IMR-90 (cell line): ENCODE results near the gene NPPB. TPM values are rescaled to one million over a fixed set of nuclear protein-coding genes. Genes with fewer than 3 reads are reported as not detected.

ENCODE experiments used
- ATAC-seq: fragments of 200-7000 bp; cut with Tn5 transposase; 2 replicates; pipeline ENCODE4 v1.9.1; 2020; ENCODE audit warnings: low read depth, mild to moderate bottlenecking, moderate library complexity
- BruUV-seq: library from RNA; stranded (reverse); fragments of 400-500 nt; replicated peaks from 2 replicates; lab custom pipeline; 2021; lab: Mats Ljungman, UMichigan
- CTCF ChIA-PET: fragments of 300-600 bp; formaldehyde crosslinking; extraction: SDS; loops from one replicate; lab custom pipeline; 2021; ENCODE audit warnings: antibody characterized with exemption; lab: Yijun Ruan, JAX
- POLR2A ChIA-PET: fragments of 300-600 bp; sonication (Branson Sonifier 250); formaldehyde crosslinking; loops from one replicate; lab custom pipeline; 2022; ENCODE audit warnings: antibody characterized with exemption; ENCODE audit not compliant: unreplicated experiment; lab: Charles Lee
- DNase-seq: peaks from one replicate; pipeline ENCODE4 v3.0.0; 2013
- H2AFZ ChIP-seq: replicated peaks from 2 replicates; pipeline ENCODE3; 2013; ENCODE audit warnings: low read length, mild to moderate bottlenecking; ENCODE audit not compliant: poor library complexity
- H2AK5ac ChIP-seq: 2 replicates; pipeline ENCODE4 v1.6.1; 2013; ENCODE audit warnings: low read depth, low read length, inconsistent platforms
- H2AK9ac ChIP-seq: replicated peaks from 2 replicates; pipeline ENCODE3; 2013; ENCODE audit warnings: mild to moderate bottlenecking, low read depth, low read length, moderate library complexity; ENCODE audit not compliant: poor library complexity
- H2BK120ac ChIP-seq: 2 replicates; pipeline ENCODE4 v1.6.1; 2013; ENCODE audit warnings: low read depth, low read length, inconsistent platforms
- H2BK15ac ChIP-seq: 3 replicates; pipeline ENCODE4 v1.6.1; 2013; ENCODE audit warnings: low read depth, low read length, inconsistent platforms
- H2BK20ac ChIP-seq: 2 replicates; pipeline ENCODE4 v1.6.1; 2013; ENCODE audit warnings: low read depth, mild to moderate bottlenecking, inconsistent platforms, low read length, moderate library complexity
- H2BK5ac ChIP-seq: 2 replicates; pipeline ENCODE4 v1.6.1; 2013; ENCODE audit warnings: mild to moderate bottlenecking, low read depth, low read length, inconsistent platforms; ENCODE audit not compliant: poor library complexity, severe bottlenecking
- H3K14ac ChIP-seq: replicated peaks from 2 replicates; pipeline ENCODE4 v1.6.1; 2013; ENCODE audit warnings: low read depth, low read length, inconsistent platforms
- H3K18ac ChIP-seq: 2 replicates; pipeline ENCODE4 v1.6.1; 2013; ENCODE audit warnings: low read depth, low read length, control low read depth
- H3K23ac ChIP-seq: 2 replicates; pipeline ENCODE4 v1.6.1; 2013; ENCODE audit warnings: low read depth, low read length, inconsistent platforms
- H3K27ac ChIP-seq: 2 replicates; pipeline ENCODE4 v1.5.1; 2013; ENCODE audit warnings: mild to moderate bottlenecking, control low read depth, low read length; ENCODE audit not compliant: insufficient read depth
- H3K27me3 ChIP-seq: 2 replicates; pipeline ENCODE4 v1.6.1; 2013; ENCODE audit warnings: low read length; ENCODE audit not compliant: control insufficient read depth, insufficient read depth
- H3K36me3 ChIP-seq: 2 replicates; pipeline ENCODE4 v1.6.1; 2013; ENCODE audit warnings: low read length, mixed read lengths; ENCODE audit not compliant: control insufficient read depth, insufficient read depth
- H3K4ac ChIP-seq: 2 replicates; pipeline ENCODE4 v1.6.1; 2013; ENCODE audit warnings: low read depth, low read length, inconsistent platforms
- H3K4me1 ChIP-seq: 2 replicates; pipeline ENCODE4 v1.6.1; 2013; ENCODE audit warnings: low read length, mixed read lengths; ENCODE audit not compliant: control insufficient read depth, insufficient read depth
- H3K4me2 ChIP-seq: 2 replicates; pipeline ENCODE4 v1.6.1; 2013; ENCODE audit warnings: low read depth, mild to moderate bottlenecking, control low read depth, low read length, moderate library complexity
- H3K4me3 ChIP-seq: 2 replicates; pipeline ENCODE4 v1.5.1; 2013; ENCODE audit warnings: low read depth, mild to moderate bottlenecking, control low read depth, low read length, moderate library complexity; ENCODE audit not compliant: insufficient read depth
- H3K56ac ChIP-seq: 2 replicates; pipeline ENCODE4 v1.6.1; 2013; ENCODE audit warnings: low read length, inconsistent platforms; ENCODE audit not compliant: insufficient read depth; ENCODE audit errors: extremely low read depth
- H3K79me1 ChIP-seq, 2 experiments: 2 replicates each; pipeline ENCODE4 v1.6.1; 2013; ENCODE audit warnings: low read length in 2 of 2, inconsistent platforms in 1 of 2, low read depth in 1 of 2
- H3K9ac ChIP-seq: 2 replicates; pipeline ENCODE4 v1.6.1; 2013; ENCODE audit warnings: low read depth, low read length, control low read depth
- H3K9me1 ChIP-seq: 2 replicates; pipeline ENCODE4 v1.6.1; 2013; ENCODE audit warnings: low read length, inconsistent platforms; ENCODE audit not compliant: insufficient read depth
- H3K9me3 ChIP-seq: 2 replicates; pipeline ENCODE4 v1.6.1; 2013; ENCODE audit warnings: low read length; ENCODE audit not compliant: control insufficient read depth, insufficient read depth
- H4K20me1 ChIP-seq: 2 replicates; pipeline ENCODE4 v1.6.1; 2013; ENCODE audit warnings: low read length, inconsistent platforms; ENCODE audit not compliant: insufficient read depth
- H4K5ac ChIP-seq: 2 replicates; pipeline ENCODE4 v1.6.1; 2013; ENCODE audit warnings: mild to moderate bottlenecking, low read depth, low read length, control low read depth
- H4K8ac ChIP-seq, 2 experiments: 2 replicates each; pipeline ENCODE4 v1.6.1; 2013; ENCODE audit warnings: low read depth in 2 of 2, low read length in 2 of 2, control low read depth in 1 of 2, inconsistent platforms in 1 of 2
- H4K91ac ChIP-seq: 2 replicates; pipeline ENCODE4 v1.6.1; 2013; ENCODE audit warnings: low read depth, low read length, inconsistent platforms; ENCODE audit not compliant: insufficient read depth
- CHD1 ChIP-seq: IDR thresholded peaks from 2 replicates; pipeline ENCODE4 v1.6.1; 2012; ENCODE audit warnings: low read depth, low read length, improper control_type of control experiment
- MXI1 ChIP-seq: IDR thresholded peaks from 2 replicates; pipeline ENCODE4 v1.6.1; 2012; ENCODE audit warnings: low read depth, mild to moderate bottlenecking, low read length, moderate library complexity, borderline replicate concordance
- RAD21 ChIP-seq: IDR thresholded peaks from 2 replicates; pipeline ENCODE4 v1.6.1; 2012; ENCODE audit warnings: low read length, improper control_type of control experiment
- WGBS, 2 experiments: methylation state at CpG; one replicate each; pipeline versions ENCODE4 v1.1.5 to v1.1.7; 2013; ENCODE audit warnings: missing lambda C conversion rate in 2 of 2; ENCODE audit not compliant: insufficient read length in 1 of 2; ENCODE audit errors: extremely low coverage in 2 of 2; 5-methylcytosine and 5-hydroxymethylcytosine counted together
- dilution Hi-C: fragments of 300-500 bp; cut with HindIII; formaldehyde crosslinking; loops from one replicate; pipeline ENCODE4 v1.14.3; 2018; ENCODE audit warnings: low sequenced_read_pairs; ENCODE audit not compliant: unreplicated experiment
- in situ Hi-C: fragments of 300-500 bp; cut with MboI; formaldehyde crosslinking; loops from 3 replicates; pipeline ENCODE4 v1.14.3; 2019; ENCODE audit warnings: low sequenced_read_pairs, inconsistent platforms, mixed read lengths
- intact Hi-C: fragments of 100-400 bp; cut with micrococcal nuclease; formaldehyde crosslinking; loops from 2 replicates; pipeline ENCODE4 v1.10.0; 2022
- polyA plus RNA-seq, 3 experiments: library from polyadenylated mRNA; depleted of rRNA; stranded (reverse); fragments of >200 nt; gene quantifications; 2 replicates each; pipeline ENCODE4 v1.2.3, GENCODE V29; 2012; ENCODE audit warnings: low replicate concordance in 1 of 3
- total RNA-seq: library from RNA; depleted of rRNA; stranded (reverse); fragments of >200 nt; gene quantifications from 2 replicates; pipeline ENCODE4 v1.2.3, GENCODE V29; 2012

The NPPB gene
- total and polyA plus RNA-seq, 2 of the 4 experiments (the other 2 are of a cell fraction) = not detected

DNA sequence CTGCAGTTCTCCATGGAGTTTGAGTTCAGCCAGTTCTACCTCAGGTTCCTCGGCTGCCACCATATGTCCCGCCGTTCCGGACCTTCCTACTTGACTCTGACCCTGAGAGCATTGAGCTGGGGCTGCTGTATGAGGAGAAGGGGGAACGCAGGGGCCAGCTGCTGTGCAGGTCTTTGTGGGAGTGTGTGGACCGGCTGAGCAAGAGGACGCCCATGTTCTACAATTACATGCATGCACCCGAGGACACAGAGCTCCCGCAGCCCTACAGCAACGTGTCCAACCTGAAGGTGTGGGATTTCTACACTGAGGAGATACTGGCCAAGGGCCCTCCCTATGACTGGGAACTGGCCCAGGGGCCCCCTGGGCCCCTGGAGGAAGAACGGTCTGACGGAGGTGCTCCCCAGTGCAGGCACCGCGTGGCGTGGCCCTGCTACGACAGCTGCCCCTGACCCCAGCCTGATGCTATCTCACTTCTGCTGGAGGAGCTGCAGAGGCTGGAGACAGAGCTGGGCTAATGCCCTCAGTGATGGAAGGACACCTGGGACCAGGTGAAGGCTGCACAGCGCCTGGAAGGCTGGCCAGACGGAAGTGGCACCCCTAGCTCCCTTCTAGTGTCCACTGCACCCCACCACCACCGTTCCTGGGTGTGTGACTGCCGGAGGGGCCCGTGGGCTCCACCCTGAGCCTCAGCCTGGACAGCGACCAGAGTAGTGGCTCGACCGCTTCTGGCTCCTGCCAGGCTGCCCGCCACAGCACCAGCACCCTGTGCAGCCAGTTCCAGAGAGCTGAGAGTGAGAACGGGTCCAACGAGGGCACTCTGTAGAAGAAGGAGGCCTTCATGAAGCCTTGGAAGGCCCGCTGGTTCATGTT, 20.8 kb upstream of the NPPB start (continued):
- no peak for TF ChIP-seq MXI1

DNA sequence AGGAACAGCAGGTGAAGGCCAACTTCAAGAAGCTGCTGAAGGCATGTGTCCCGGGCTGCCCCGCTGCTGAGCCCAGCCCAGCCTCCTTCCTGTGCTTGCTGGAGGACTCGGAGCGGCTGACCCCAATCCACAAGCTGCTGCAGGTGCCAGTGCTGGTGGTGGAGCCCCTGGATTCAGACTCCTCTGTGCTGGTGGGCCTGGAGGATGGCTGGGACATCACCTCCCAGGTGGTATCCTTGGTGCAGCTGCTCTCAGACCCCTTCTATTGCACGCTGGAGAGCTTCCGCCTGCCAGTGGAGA, 20.1 kb upstream of the NPPB start:
- no peaks in the 10 kb centered on the region for H3K9me1 ChIP-seq
- H3K4me1 ChIP-seq = no peaks in the 10 kb centered on the region
- DNase-seq = no peak
- intact Hi-C loops = no loop called here
- no peak overlapping the region for H4K91ac ChIP-seq
- H3K4me2 ChIP-seq = no peak overlapping the region
- H2AK5ac ChIP-seq = no peak overlapping the region
- ATAC-seq = no peak
- no peak overlapping the region for H2BK20ac ChIP-seq
- H3K4me3 ChIP-seq = no peak overlapping the region
- H3K14ac ChIP-seq = no peak overlapping the region
- dilution Hi-C loops = no loop called here
- CTCF ChIA-PET = no interaction called here
- H4K5ac ChIP-seq = no peak overlapping the region
- no peaks in the 10 kb centered on the region for H3K36me3 ChIP-seq
- POLR2A ChIA-PET = no interaction called here
- 90% methylated on average over 4 of the region's 6 CpGs; no CpG with 5 or more reads in 1 of the 2 experiments for WGBS, 2 experiments
- no peak overlapping the region for H2BK5ac ChIP-seq
- H3K4ac ChIP-seq = no peak overlapping the region
- no peak overlapping the region for H3K56ac ChIP-seq
- no peak overlapping the region for H2BK15ac ChIP-seq
- BruUV-seq = no TSS peak
- H3K18ac ChIP-seq = no peak overlapping the region
- no peak for TF ChIP-seq RAD21
- TF ChIP-seq CHD1 = no peak
- H3K9me3 ChIP-seq = no peaks in the 10 kb centered on the region; the same call in 1 of the 2 replicates
- H3K79me1 ChIP-seq = no peaks in the 10 kb centered on the region
- H3K9ac ChIP-seq = no peak overlapping the region
- H3K27ac ChIP-seq = no peak overlapping the region
- no peak overlapping the region for H4K8ac ChIP-seq
- no peak overlapping the region for H2AFZ ChIP-seq
- no peak overlapping the region for H2BK120ac ChIP-seq
- peaks cover 64% of the 10 kb centered on the region for H3K27me3 ChIP-seq
- in situ Hi-C loops = no loop called here
- no peaks in the 10 kb centered on the region for H4K20me1 ChIP-seq
- no peak overlapping the region for H3K23ac ChIP-seq
- H2AK9ac ChIP-seq = no peak overlapping the region
